ENCODE measurements around the gene ELMOD1. TPM values are rescaled to one million over a fixed set of nuclear protein-coding genes. Genes with fewer than 3 reads are reported as not detected.

Gene ELMOD1
- total and polyA plus RNA-seq, 4 donors, result 0.14 to 0.42 TPM; not detected in 2

DNA sequence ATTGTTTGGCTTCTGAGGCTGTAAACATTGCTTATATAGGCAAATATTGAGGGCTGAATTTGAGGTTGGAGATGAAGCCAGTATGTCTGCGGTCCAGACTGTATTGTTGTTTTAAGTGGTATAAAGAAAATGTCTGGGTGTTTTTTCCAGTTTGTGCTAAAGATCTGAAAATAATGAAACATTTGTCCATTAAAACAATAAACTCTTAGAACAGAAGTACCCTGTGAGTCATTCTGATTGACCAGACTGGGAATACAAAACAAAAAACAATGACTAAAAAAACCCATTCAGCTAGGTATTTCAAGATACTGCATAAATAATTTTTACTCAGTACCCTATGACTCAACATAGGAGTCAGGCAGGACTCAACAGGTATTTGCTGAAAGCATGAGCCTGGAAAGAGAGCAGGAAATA is 45.8 kb upstream of the ELMOD1 start:
- DNase-seq (ENCODE audit: low spot score), result no peak
- Histone ChIP-seq H3K27me3 (ENCODE audit: control insufficient read depth in 4 of 4, insufficient read depth in 4 of 4, low read length in 3 of 4) (no peaks in the 10 kb centered on the region), H3K4me1 (ENCODE audit: control insufficient read depth in 4 of 4, insufficient read depth in 4 of 4, low read length in 3 of 4) (peaks cover 0 to 6% (median 4%) of the 10 kb centered on the region in 4 donors), H3K9me3 (ENCODE audit: control insufficient read depth in 4 of 4, low read length in 3 of 4) (no peaks in the 10 kb centered on the region), H3K27ac (ENCODE audit: low read depth in 1 of 2, low read length in 2 of 2) (no peak overlapping the region), H3K4me3 (ENCODE audit: low read depth in 1 of 3, low read length in 3 of 3) (no peak overlapping the region), H3K9ac (ENCODE audit: low read depth in 1 of 2, low read length in 2 of 2) (no peak overlapping the region), H3K36me3 (ENCODE audit: control insufficient read depth in 4 of 4, insufficient read depth in 3 of 4, low read depth in 1 of 4, low read length in 3 of 4) (peaks cover 0 to 4% (median 0%) of the 10 kb centered on the region in 4 donors)
- 86% methylated on average over 1 of the region's 1 CpG for WGBS
- TF ChIP-seq JUND (IDR thresholded peaks at IDR 0.05) (no peak), HNF4A (conservative IDR thresholded peaks at IDR 0.05) (no peak), EGR1 (IDR thresholded peaks at IDR 0.05; ENCODE audit: low read depth in 2 of 2) (no peak), NR2F2 (IDR thresholded peaks at IDR 0.05) (no peak), YY1 (IDR thresholded peaks at IDR 0.05) (no peak), SP1 (IDR thresholded peaks at IDR 0.05) (no peak), RAD21 (IDR thresholded peaks at IDR 0.05) (no peak), GABPA (IDR thresholded peaks at IDR 0.05 in 1 of 2, conservative IDR thresholded peaks at IDR 0.05 in 1 of 2) (no peak), TAF1 (conservative IDR thresholded peaks at IDR 0.05) (no peak), RXRA (IDR thresholded peaks at IDR 0.05) (no peak), FOXA2 (IDR thresholded peaks at IDR 0.05) (no peak), REST (IDR thresholded peaks at IDR 0.05) (no peak), CTCF (IDR thresholded peaks at IDR 0.05; ENCODE audit: low read depth, low read length, missing input control) (no peak), HNF4G (IDR thresholded peaks at IDR 0.05) (no peak), ZBTB33 (IDR thresholded peaks at IDR 0.05) (no peak), FOXA1 (IDR thresholded peaks at IDR 0.05) (no peak), MAX (IDR thresholded peaks at IDR 0.05) (no peak)
- TF ChIP-seq, protein P1, sequence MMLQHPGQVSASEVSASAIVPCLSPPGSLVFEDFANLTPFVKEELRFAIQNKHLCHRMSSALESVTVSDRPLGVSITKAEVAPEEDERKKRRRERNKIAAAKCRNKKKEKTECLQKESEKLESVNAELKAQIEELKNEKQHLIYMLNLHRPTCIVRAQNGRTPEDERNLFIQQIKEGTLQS (IDR thresholded peaks at IDR 0.05), result no peak
